Activated CD4-positive, alpha-beta T cell treated with anti-CD3 and anti-CD28 coated beads, Interleukin-2, amount 10 ng/mL, durations not matched to agents 7 days and 5 days (primary cell): ENCODE results near the gene DCLK1. TPM values are rescaled to one million over a fixed set of nuclear protein-coding genes. Genes with fewer than 3 reads are reported as not detected.
"Not testable (repeated sequence)": the region's sequence is repeated elsewhere in the genome, so short reads cannot be mapped to it uniquely, and the experiment has no call there.

Experiments used
- CTCF ChIA-PET: fragments of 350-600 bp; sonication (Branson Sonifier 250); formaldehyde crosslinking; loops from one replicate; lab custom pipeline; 2021; ENCODE audit warnings: antibody characterized with exemption; lab: Charles Lee
- POLR2A ChIA-PET: fragments of 350-600 bp; sonication (Branson Sonifier 250); formaldehyde crosslinking; loops from one replicate; lab custom pipeline; 2021; ENCODE audit warnings: antibody characterized with exemption; lab: Charles Lee
- DNase-seq: peaks from one replicate; pipeline ENCODE4 v3.0.0-alpha.2; 2020
- H3K27ac Mint-ChIP-seq: one replicate; pipeline ENCODE4 v1.8.0; 2021; ENCODE audit warnings: mild to moderate bottlenecking, moderate library complexity, mixed read lengths
- H3K27me3 Mint-ChIP-seq: one replicate; pipeline ENCODE4 v1.8.0; 2021; ENCODE audit warnings: mixed read lengths
- H3K36me3 Mint-ChIP-seq: one replicate; pipeline ENCODE4 v1.8.0; 2021; ENCODE audit warnings: low read depth, mixed read lengths
- H3K4me1 Mint-ChIP-seq: one replicate; pipeline ENCODE4 v1.8.0; 2021; ENCODE audit warnings: mixed read lengths
- H3K4me3 Mint-ChIP-seq: one replicate; pipeline ENCODE4 v1.8.0; 2021; ENCODE audit warnings: mild to moderate bottlenecking, moderate library complexity, mixed read lengths
- H3K9me3 Mint-ChIP-seq: one replicate; pipeline ENCODE4 v1.8.0; 2021; ENCODE audit warnings: mixed read lengths
- total RNA-seq, 2 experiments: library from RNA; stranded (reverse); gene quantifications; one replicate each; pipeline ENCODE4 v1.2.3, GENCODE V29; 2021

The DCLK1 gene
- total RNA-seq, 2 experiments from 2014 or later = not detected

DNA sequence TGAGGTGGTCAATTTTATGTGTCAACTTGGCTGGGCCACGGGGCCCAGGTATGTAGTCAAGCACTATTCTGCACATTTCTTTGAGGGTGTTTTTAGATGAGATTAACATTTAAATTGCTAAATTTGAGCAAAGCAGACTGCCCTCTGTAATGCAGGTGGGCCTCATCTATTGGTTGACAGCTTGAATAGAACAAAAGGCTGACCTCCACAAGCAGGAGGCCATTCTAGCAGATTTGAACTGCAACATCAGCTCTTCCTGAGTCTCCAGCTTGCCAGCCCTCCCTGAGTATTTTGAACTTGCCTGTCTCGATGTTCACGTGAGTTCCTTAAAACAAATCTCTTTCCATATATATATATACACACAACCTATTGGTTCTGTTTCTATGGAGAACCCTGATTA lies 134.8 kb downstream of the DCLK1 start:
- POLR2A ChIA-PET = no interaction called here
- H3K27ac Mint-ChIP-seq = no peak overlapping the region
- no peak overlapping the region for H3K4me3 Mint-ChIP-seq

DNA sequence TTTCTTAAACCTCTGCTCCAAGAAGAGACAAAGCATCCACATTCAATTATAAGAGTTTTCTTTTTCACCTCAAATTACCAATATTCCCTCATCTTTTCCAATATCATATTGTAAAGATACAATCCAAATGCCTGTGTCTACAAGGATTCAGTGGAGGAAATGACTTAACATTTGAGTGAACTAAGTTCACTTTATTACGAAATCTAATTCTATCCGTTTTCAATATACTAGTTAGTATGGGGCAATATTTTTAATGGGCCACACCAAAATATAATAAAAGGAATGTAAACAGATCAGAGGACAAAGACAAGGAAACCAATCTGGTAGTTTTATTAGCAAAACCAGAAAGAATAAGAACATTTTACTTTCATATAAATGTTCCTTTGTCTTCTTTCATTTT lies 136.0 kb downstream of the DCLK1 start:
- Mint-ChIP-seq H3K27ac (no peak overlapping the region), H3K27me3 (no peaks in the 10 kb centered on the region), H3K4me1 (no peaks in the 10 kb centered on the region), H3K36me3 (no peaks in the 10 kb centered on the region), H3K9me3 (no peaks in the 10 kb centered on the region), H3K4me3 (no peak overlapping the region)
- POLR2A ChIA-PET = no interaction called here
- no peak for DNase-seq
- CTCF ChIA-PET = no interaction called here

More for the DNA sequence above, 134.8 kb downstream of the DCLK1 start:
- no peaks in the 10 kb centered on the region for H3K27me3 Mint-ChIP-seq
- H3K36me3 Mint-ChIP-seq = no peaks in the 10 kb centered on the region
- no peaks in the 10 kb centered on the region for H3K9me3 Mint-ChIP-seq
- CTCF ChIA-PET = no interaction called here
- H3K4me1 Mint-ChIP-seq = no peaks in the 10 kb centered on the region
- no peak for DNase-seq

DNA sequence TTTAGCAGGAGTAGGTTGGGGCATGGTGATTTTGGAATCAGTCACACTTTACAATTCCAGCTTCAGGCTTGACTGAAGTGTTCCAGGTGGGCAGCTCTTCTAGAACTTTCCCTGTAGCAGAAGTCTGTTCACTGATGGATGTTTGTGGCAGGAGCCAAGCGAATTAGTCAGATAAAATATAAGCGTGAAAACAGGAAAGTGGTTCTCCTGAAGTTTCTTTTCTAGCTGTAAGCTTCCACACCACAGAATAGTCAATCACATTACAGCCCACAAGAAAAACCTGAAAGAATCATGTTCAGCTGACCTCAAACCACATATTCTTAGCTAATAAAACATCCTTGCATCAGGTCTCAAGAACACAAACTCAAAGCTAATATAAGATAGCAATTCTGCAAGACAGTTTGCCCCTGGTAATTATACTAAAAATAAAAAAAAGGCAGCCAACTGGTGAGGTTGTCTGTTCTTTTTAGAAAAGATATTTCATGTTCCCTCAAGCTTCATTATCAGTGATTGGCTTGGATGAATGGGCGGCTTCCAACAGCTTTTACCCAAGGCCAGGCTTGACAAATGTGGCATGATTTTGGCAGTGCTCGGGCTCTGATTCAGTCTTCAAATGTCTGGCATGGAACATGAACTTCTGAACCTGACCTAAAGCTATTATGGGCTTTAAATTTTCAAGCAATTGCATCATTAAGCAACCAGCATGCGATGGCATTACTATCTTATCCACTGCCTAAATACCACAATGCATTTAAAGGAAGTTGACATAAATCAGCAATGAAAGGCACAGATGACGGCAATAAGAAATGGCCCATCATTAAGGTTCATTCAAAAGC lies 136.8 kb downstream of the DCLK1 start:
- Mint-ChIP-seq H3K9me3 (no peaks in the 10 kb centered on the region), H3K27ac (no peak overlapping the region), H3K4me1 (no peaks in the 10 kb centered on the region), H3K4me3 (no peak overlapping the region), H3K27me3 (no peaks in the 10 kb centered on the region), H3K36me3 (no peaks in the 10 kb centered on the region)
- DNase-seq = no peak
- ChIA-PET POLR2A (no interaction called here), CTCF (no interaction called here)

DNA sequence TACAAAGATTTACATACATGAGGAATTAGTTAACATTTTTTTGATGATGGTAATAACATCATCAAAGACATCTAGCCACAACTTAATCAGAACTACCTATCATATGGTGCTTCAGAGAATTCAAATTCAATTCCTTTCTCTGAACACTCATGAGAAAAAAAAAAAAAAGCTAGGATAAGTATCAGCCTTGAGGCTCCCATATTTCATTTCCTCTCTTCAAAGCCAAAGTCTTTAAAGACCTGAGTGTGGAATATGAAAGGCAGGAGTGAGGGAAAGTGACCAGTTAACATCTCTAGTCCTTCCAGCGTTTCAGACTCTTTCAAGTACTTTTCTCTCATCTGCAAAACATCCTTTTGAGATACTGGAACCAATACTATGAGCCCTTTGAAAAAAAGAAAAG lies 137.5 kb downstream of the DCLK1 start:
- Mint-ChIP-seq H3K4me1 (no peaks in the 10 kb centered on the region), H3K27ac (no peak overlapping the region), H3K4me3 (no peak overlapping the region), H3K27me3 (no peaks in the 10 kb centered on the region), H3K36me3 (no peaks in the 10 kb centered on the region), H3K9me3 (no peaks in the 10 kb centered on the region)
- ChIA-PET CTCF (no interaction called here), POLR2A (no interaction called here)
- DNase-seq = no peak

DNA sequence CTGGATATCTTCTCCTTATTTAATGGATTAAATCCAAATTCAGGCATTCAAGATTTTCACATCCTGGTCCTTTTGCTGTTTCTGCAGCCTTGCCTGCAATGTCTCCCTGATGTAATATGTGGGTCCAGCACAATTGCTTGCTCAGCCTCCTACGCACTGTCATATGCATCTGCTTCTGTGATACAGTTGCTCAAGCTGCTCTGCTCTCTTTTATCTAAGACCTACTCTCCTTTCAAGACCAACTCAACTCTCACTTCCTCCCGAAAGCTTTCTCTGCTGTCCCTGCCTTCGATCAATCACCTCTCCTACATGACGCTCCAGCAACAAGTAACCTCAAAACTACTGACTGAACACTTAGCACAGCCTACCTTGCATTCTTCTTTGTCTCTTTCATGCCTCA lies 138.2 kb downstream of the DCLK1 start:
- ChIA-PET CTCF (no interaction called here), POLR2A (no interaction called here)
- Mint-ChIP-seq H3K36me3 (no peaks in the 10 kb centered on the region), H3K4me1 (no peaks in the 10 kb centered on the region), H3K9me3 (no peaks in the 10 kb centered on the region), H3K27ac (no peak overlapping the region), H3K4me3 (no peak overlapping the region), H3K27me3 (no peaks in the 10 kb centered on the region)
- DNase-seq = no peak

DNA sequence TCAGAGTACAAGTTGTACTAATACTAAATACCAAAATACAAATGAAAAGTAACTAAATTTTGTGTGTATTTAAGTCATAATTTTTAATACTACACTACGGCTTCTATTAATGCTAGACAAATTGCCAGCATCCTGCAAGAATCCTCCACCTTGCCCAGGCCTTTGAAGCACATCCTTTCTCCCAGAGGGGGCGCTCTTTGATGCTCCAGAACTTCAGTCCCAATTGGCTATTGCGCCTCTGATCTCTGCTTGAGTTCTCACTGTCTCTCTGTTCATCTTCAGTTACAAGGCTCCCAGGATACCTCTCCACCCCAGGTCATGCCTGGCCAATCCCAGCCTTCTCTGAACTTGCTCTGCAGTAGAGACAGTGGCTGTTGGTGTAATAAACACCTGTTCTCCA lies 141.0 kb downstream of the DCLK1 start:
- H3K4me3 Mint-ChIP-seq = no peak overlapping the region
- ChIA-PET POLR2A (no interaction called here), CTCF (no interaction called here)
- no peak overlapping the region for H3K27ac Mint-ChIP-seq
- no peaks in the 10 kb centered on the region for H3K27me3 Mint-ChIP-seq
- no peaks in the 10 kb centered on the region for H3K36me3 Mint-ChIP-seq
- no peak for DNase-seq
- H3K9me3 Mint-ChIP-seq = no peaks in the 10 kb centered on the region
- H3K4me1 Mint-ChIP-seq = no peaks in the 10 kb centered on the region

DNA sequence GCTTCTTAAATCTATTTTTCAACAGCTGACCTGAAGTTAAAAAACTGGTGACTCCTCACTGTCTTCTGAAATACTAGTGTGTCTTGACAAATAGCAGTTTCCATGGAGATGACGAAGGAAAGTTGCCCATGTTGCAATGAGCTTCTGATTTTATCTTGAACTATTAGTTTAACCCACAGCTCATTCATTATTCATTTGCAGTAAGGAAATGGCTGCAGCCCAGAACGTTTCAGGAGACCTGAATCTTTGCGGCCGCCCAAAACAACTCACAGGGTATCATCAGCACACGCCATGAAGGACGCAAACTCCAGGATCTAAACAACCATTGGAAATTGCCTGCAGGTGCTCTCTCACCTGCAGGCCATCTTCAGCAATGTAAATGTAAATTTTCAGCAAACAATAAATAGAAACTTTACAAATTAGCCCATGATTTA lies 142.5 kb downstream of the DCLK1 start:
- POLR2A ChIA-PET = no interaction called here
- H3K27ac Mint-ChIP-seq = no peak overlapping the region
- H3K4me1 Mint-ChIP-seq = no peaks in the 10 kb centered on the region
- DNase-seq = no peak
- CTCF ChIA-PET = no interaction called here
- H3K27me3 Mint-ChIP-seq = no peaks in the 10 kb centered on the region
- H3K4me3 Mint-ChIP-seq = no peak overlapping the region
- no peaks in the 10 kb centered on the region for H3K36me3 Mint-ChIP-seq
- no peaks in the 10 kb centered on the region for H3K9me3 Mint-ChIP-seq

DNA sequence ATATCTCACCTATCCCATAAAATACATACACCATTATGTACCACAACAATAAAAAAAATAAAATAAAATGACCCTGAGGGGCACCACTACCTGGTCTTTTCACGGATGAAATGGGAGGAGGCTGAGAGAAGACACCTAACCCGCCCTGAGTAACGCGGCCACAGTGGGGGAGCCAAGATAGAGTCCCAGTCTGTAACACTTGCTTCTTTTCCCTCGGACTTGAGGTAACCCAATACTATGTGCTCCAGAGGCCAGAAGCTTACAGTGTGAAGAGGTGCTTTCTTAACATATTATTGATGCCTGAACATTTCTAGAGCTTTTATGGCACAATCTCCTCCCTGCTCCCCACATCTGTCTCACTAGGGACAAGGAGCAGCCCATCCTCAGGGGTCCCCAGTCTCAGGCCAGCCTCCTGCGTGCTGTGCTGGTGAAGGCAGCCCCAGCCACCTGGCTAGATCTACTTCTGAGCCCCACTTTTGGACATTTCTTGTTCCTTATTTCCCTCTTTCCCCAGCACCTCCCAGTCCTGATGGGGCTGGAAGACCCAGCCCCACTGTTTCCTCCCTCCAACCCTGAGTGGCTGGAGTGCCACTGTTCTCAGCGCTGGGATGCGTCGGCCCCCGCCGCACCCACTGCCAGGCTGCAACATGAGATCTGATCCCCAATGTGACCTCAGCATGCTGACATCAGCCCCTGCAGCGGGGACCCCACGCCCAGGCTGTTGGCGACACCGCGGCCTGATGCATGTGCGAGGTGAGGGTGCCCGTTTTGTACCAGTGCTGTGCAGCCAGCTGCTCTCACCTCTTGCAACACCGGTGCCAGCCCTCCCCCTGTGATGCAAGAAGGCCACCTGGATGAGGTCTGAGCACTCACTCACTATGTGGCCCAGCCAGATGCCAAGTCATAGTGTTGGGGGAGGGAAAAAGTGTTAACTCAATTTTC lies 143.3 kb downstream of the DCLK1 start:
- no peak for DNase-seq
- H3K9me3 Mint-ChIP-seq = no peaks in the 10 kb centered on the region
- H3K27ac Mint-ChIP-seq = no peak overlapping the region
- CTCF ChIA-PET = no interaction called here
- POLR2A ChIA-PET = no interaction called here
- H3K4me3 Mint-ChIP-seq = no peak overlapping the region
- no peaks in the 10 kb centered on the region for H3K27me3 Mint-ChIP-seq
- H3K4me1 Mint-ChIP-seq = no peaks in the 10 kb centered on the region
- H3K36me3 Mint-ChIP-seq = no peaks in the 10 kb centered on the region

DNA sequence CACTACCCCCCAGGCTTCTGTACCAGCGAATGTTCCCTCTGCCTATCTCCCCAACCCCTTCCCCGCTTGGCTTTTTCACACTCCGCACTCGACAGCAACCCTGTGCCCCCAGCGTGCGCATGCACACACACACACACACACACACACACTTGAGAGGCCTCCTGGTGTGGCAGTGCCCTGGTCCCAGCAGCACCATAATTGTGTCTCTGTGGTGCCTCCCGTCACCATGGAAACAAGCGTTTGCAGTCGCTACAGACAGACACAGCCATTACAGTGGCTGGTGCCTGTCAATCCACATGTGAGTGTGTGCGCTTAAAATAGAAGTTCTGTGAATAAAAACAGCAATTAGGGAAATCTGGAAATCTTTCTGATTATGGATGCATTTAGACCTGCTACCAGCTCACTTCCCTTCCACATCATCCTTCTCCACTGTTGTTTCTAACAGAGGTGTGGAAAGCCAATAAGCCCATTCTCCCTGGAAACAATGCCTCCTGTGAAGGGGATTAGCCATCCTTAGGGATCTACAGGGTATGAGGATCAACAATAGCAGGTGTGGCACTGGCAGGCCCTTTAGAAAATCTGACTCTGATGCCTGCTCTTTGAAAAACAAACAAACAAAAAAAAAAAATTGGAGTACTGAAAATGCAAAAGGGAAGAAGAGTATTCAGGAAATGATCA lies 146.3 kb downstream of the DCLK1 start:
- DNase-seq = no peak
- CTCF ChIA-PET = no interaction called here
- no peaks in the 10 kb centered on the region for H3K36me3 Mint-ChIP-seq
- H3K4me3 Mint-ChIP-seq = no peak overlapping the region
- H3K27me3 Mint-ChIP-seq = no peaks in the 10 kb centered on the region
- no peaks in the 10 kb centered on the region for H3K9me3 Mint-ChIP-seq
- H3K4me1 Mint-ChIP-seq = no peaks in the 10 kb centered on the region
- POLR2A ChIA-PET = no interaction called here
- no peak overlapping the region for H3K27ac Mint-ChIP-seq

DNA sequence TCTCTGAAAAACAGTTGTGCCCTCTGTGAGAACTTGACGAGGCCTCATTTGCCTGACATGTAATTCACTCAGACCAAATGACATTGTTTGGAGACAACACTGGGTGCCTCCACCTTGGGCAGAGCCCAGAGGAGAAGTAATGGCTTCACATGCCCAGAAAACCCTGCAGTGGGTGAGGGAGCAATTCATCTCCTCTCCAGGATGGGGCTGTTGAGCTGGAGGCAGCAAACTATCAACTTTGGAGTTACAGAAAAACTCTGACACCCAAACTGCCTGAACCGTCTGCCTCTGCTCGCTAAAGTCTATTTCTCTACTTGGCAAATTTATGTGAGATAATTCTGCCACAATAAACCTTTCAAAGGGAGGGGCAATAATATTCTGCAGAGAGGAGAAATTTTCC lies 146.9 kb downstream of the DCLK1 start:
- no peak overlapping the region for H3K27ac Mint-ChIP-seq
- POLR2A ChIA-PET = no interaction called here
- no peaks in the 10 kb centered on the region for H3K36me3 Mint-ChIP-seq
- DNase-seq = no peak
- CTCF ChIA-PET = no interaction called here
- no peaks in the 10 kb centered on the region for H3K27me3 Mint-ChIP-seq
- H3K4me1 Mint-ChIP-seq = no peaks in the 10 kb centered on the region
- no peak overlapping the region for H3K4me3 Mint-ChIP-seq
- no peaks in the 10 kb centered on the region for H3K9me3 Mint-ChIP-seq

DNA sequence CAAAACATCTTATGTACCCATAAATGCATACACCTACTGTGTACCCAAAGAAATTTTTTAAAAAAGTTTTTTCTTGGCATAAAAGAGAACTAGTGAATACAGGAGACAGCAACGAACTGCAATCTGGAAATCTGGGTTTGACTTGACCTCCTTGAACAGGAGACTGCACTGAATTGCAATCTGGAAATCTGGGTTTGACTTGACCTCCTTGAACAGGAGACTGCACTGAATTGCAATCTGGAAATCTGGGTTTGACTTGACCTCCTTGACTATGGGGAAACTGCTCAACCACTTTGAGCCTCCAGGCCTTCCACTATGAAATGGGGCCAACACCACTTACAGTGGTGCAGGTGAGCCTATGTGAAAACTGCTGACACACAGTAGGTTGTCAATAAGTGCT lies 147.5 kb downstream of the DCLK1 start:
- H3K9me3 Mint-ChIP-seq, CTCF ChIA-PET, POLR2A ChIA-PET: not testable (repeated sequence)

DNA sequence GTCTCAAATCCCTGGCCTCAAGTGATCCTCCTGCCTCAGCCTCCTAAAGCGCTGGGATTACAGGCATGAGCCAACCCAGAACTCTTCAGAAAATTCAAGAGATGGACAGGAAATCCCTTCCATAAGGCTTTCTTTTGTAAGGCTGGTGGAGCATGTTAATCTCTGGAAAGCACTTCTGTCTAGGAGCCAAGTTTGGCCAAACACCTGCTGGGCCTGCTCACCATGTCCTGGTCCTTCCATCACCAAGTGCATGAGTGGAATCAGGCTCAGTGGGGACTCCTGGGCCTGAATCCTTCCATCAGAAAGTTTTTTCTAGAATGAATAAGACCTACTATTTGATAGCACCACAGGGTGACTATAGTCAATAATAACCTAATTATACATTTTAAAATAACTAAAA lies 148.0 kb downstream of the DCLK1 start:
- H3K27ac Mint-ChIP-seq = no peak overlapping the region
- no peaks in the 10 kb centered on the region for H3K4me1 Mint-ChIP-seq
- H3K4me3 Mint-ChIP-seq = no peak overlapping the region
- H3K36me3 Mint-ChIP-seq = no peaks in the 10 kb centered on the region
- no peak for DNase-seq
- H3K27me3 Mint-ChIP-seq = no peaks in the 10 kb centered on the region
- ChIA-PET CTCF (no interaction called here), POLR2A (no interaction called here)
- H3K9me3 Mint-ChIP-seq = no peaks in the 10 kb centered on the region

More for the DNA sequence above, 147.5 kb downstream of the DCLK1 start:
- not testable (repeated sequence) for DNase-seq, H3K4me3 Mint-ChIP-seq, H3K36me3 Mint-ChIP-seq, H3K4me1 Mint-ChIP-seq, H3K27ac Mint-ChIP-seq, H3K27me3 Mint-ChIP-seq
